H1 (cell line): ENCODE results near the gene MXD1. TPM values are rescaled to one million over a fixed set of nuclear protein-coding genes. Genes with fewer than 3 reads are reported as not detected.

Experiments
- CTCF ChIA-PET: fragments of 300-600 bp; sonication (Branson Sonifier 250); formaldehyde crosslinking; loops from one replicate; lab custom pipeline; 2021; ENCODE audit not compliant: partially characterized antibody; lab: Charles Lee
- POLR2A ChIA-PET: fragments of 300-600 bp; sonication (Branson Sonifier 250); formaldehyde crosslinking; loops from one replicate; lab custom pipeline; 2021; ENCODE audit warnings: inconsistent platforms; ENCODE audit not compliant: partially characterized antibody; lab: Charles Lee
- DNase-seq, 2 experiments: peaks; one replicate each; pipeline versions ENCODE4 v3.0.0 to v3.0.0-alpha.2; 2010 to 2022; ENCODE audit warnings: low spot score in 2 of 2, low read depth in 1 of 2, mixed read lengths in 1 of 2
- FAIRE-seq: peaks from 2 replicates; lab custom pipeline; 2011; peaks lifted over from hg19 to GRCh38; lab: Jason Lieb, UNC
- H2AFZ ChIP-seq: 2 replicates; pipeline ENCODE4 v1.8.1; 2012; ENCODE audit warnings: low read length, inconsistent platforms
- H2AK5ac ChIP-seq: 2 replicates; pipeline ENCODE4 v1.6.1; 2013; ENCODE audit warnings: low read depth, low read length
- H2BK120ac ChIP-seq: replicated peaks from 2 replicates; pipeline ENCODE3; 2013; ENCODE audit warnings: low read depth, low read length, inconsistent platforms
- H2BK12ac ChIP-seq: 2 replicates; pipeline ENCODE4 v1.6.1; 2013; ENCODE audit warnings: low read depth, low read length
- H2BK15ac ChIP-seq: 2 replicates; pipeline ENCODE4 v1.6.1; 2013; ENCODE audit warnings: low read length
- H2BK20ac ChIP-seq: 2 replicates; pipeline ENCODE4 v1.6.1; 2013; ENCODE audit warnings: low read length
- H2BK5ac ChIP-seq: 2 replicates; pipeline ENCODE4 v1.6.1; 2013; ENCODE audit warnings: low read depth, low read length
- H3K14ac ChIP-seq: 2 replicates; pipeline ENCODE4 v1.6.1; 2013; ENCODE audit warnings: inconsistent platforms; ENCODE audit not compliant: insufficient read length
- H3K18ac ChIP-seq: 2 replicates; pipeline ENCODE4 v1.6.1; 2013; ENCODE audit warnings: low read length; ENCODE audit errors: extremely low read depth
- H3K23ac ChIP-seq: 2 replicates; pipeline ENCODE4 v1.6.1; 2013; ENCODE audit warnings: inconsistent platforms; ENCODE audit not compliant: insufficient read length
- H3K23me2 ChIP-seq: 2 replicates; pipeline ENCODE4 v1.6.1; 2013; ENCODE audit warnings: low read depth, low read length
- H3K27ac ChIP-seq: 2 replicates; pipeline ENCODE4 v1.6.1; 2011; ENCODE audit warnings: low read depth, low read length, inconsistent platforms
- H3K27me3 ChIP-seq, 4 experiments: replicated peaks in 1 of 4; 1 replicate in 1 of 4; 2 replicates in 3 of 4; pipeline versions ENCODE4 v1.6.1 to v1.8.1; 2011 to 2013; ENCODE audit warnings: low read length in 3 of 4, mild to moderate bottlenecking in 3 of 4, inconsistent platforms in 2 of 4, mixed read lengths in 2 of 4, moderate library complexity in 1 of 4; ENCODE audit not compliant: control insufficient read depth in 3 of 4, insufficient read depth in 3 of 4; ENCODE audit errors: extremely low read depth in 1 of 4
- H3K36me3 ChIP-seq, 4 experiments: 2 replicates each; pipeline versions ENCODE4 v1.6.1 to v1.8.1; 2011 to 2013; ENCODE audit warnings: mild to moderate bottlenecking in 4 of 4, low read length in 3 of 4, moderate library complexity in 2 of 4, control low read depth in 1 of 4, inconsistent platforms in 1 of 4; ENCODE audit not compliant: insufficient read depth in 4 of 4, control insufficient read depth in 2 of 4
- H3K4ac ChIP-seq: replicated peaks from 2 replicates; pipeline ENCODE3; 2013; ENCODE audit warnings: low read length, low read depth, mixed read lengths, inconsistent platforms; ENCODE audit not compliant: insufficient read length
- H3K4me1 ChIP-seq, 4 experiments: replicated peaks in 1 of 4; 1 replicate in 1 of 4; 2 replicates in 3 of 4; pipeline versions ENCODE4 v1.6.1 to v1.8.1; 2011 to 2013; ENCODE audit warnings: low read length in 3 of 4, inconsistent platforms in 2 of 4, mixed read lengths in 1 of 4; ENCODE audit not compliant: insufficient read depth in 4 of 4, control insufficient read depth in 3 of 4
- H3K4me2 ChIP-seq, 2 experiments: 2 replicates each; pipeline versions ENCODE4 v1.6.1 to v1.8.1; 2011 to 2013; ENCODE audit warnings: low read depth in 2 of 2, low read length in 2 of 2, control low read depth in 1 of 2, inconsistent platforms in 1 of 2, mild to moderate bottlenecking in 1 of 2; ENCODE audit not compliant: insufficient read depth in 1 of 2
- H3K4me3 ChIP-seq, 4 experiments: fragments of 200-600, 300-600 bp in 1 of 4; sonication (generic), shearing (Covaris generic), sonication (Bioruptor Twin) in 1 of 4; 2 replicates each; pipeline versions ENCODE4 v1.5.1 to v1.8.1; 2011 to 2016; ENCODE audit warnings: low read length in 4 of 4, low read depth in 3 of 4, control low read depth in 2 of 4, inconsistent platforms in 2 of 4, mild to moderate bottlenecking in 2 of 4, mixed read lengths in 1 of 4, moderate library complexity in 1 of 4; ENCODE audit not compliant: insufficient read depth in 2 of 4; ENCODE audit errors: extremely low read depth in 1 of 4
- H3K56ac ChIP-seq: replicated peaks from 2 replicates; pipeline ENCODE3; 2013; ENCODE audit warnings: low read depth, mild to moderate bottlenecking, mixed read lengths, low read length, inconsistent platforms; ENCODE audit not compliant: insufficient read length
- H3K79me1 ChIP-seq: 2 replicates; pipeline ENCODE4 v1.6.1; 2013; ENCODE audit warnings: low read depth, low read length, control low read depth
- H3K79me2 ChIP-seq, 2 experiments: 2 replicates each; pipeline versions ENCODE4 v1.6.1 to v1.8.1; 2012 to 2013; ENCODE audit warnings: low read length in 2 of 2, mild to moderate bottlenecking in 2 of 2, inconsistent platforms in 1 of 2; ENCODE audit not compliant: insufficient read depth in 2 of 2, control insufficient read depth in 1 of 2
- H3K9ac ChIP-seq, 4 experiments: replicated peaks in 1 of 4; 1 replicate in 1 of 4; 2 replicates in 3 of 4; pipeline versions ENCODE4 v1.6.1 to v1.8.1; 2011 to 2013; ENCODE audit warnings: low read depth in 3 of 4, low read length in 3 of 4, control low read depth in 2 of 4, mild to moderate bottlenecking in 2 of 4, moderate library complexity in 2 of 4, inconsistent platforms in 1 of 4; ENCODE audit errors: extremely low read depth in 1 of 4
- H3K9me3 ChIP-seq, 2 experiments: 2 replicates each; pipeline versions ENCODE4 v1.6.1 to v1.8.1; 2012 to 2013; ENCODE audit warnings: mild to moderate bottlenecking in 2 of 2, moderate library complexity in 2 of 2, control low read depth in 1 of 2, inconsistent platforms in 1 of 2, low read depth in 1 of 2, low read length in 1 of 2, mixed read lengths in 1 of 2; ENCODE audit not compliant: insufficient read depth in 2 of 2
- H4K20me1 ChIP-seq, 2 experiments: replicated peaks in 1 of 2; 2 replicates each; pipeline versions ENCODE3 to v1.8.1; 2011 to 2013; ENCODE audit warnings: inconsistent platforms in 2 of 2, low read length in 2 of 2, mild to moderate bottlenecking in 1 of 2; ENCODE audit not compliant: insufficient read depth in 2 of 2, control insufficient read depth in 1 of 2
- H4K5ac ChIP-seq: 2 replicates; pipeline ENCODE4 v1.6.1; 2013; ENCODE audit warnings: low read length, low read depth, mixed read lengths, inconsistent platforms; ENCODE audit not compliant: insufficient read length
- H4K8ac ChIP-seq: 2 replicates; pipeline ENCODE4 v1.8.0; 2013; ENCODE audit warnings: mild to moderate bottlenecking, moderate library complexity, low read length, inconsistent platforms; ENCODE audit not compliant: insufficient read depth; ENCODE audit errors: extremely low read depth
- H4K91ac ChIP-seq: replicated peaks from 2 replicates; pipeline ENCODE3; 2013; ENCODE audit warnings: low read length, mixed read lengths, inconsistent platforms; ENCODE audit not compliant: insufficient read length
- EP300 ChIP-seq, 2 experiments: IDR thresholded peaks; 1 replicate in 1 of 2; 2 replicates in 1 of 2; pipeline ENCODE4 v1.6.1; 2011 to 2012; ENCODE audit warnings: low read depth in 2 of 2, low read length in 2 of 2, mild to moderate bottlenecking in 2 of 2, borderline replicate concordance in 1 of 2, inconsistent platforms in 1 of 2, moderate library complexity in 1 of 2
- GABPA ChIP-seq: IDR thresholded peaks from 2 replicates; pipeline ENCODE4 v1.6.1; 2011; ENCODE audit warnings: mild to moderate bottlenecking, low read length, moderate library complexity, borderline replicate concordance; ENCODE audit not compliant: insufficient read depth
- GTF2F1 ChIP-seq: IDR thresholded peaks from 2 replicates; pipeline ENCODE4 v1.6.1; 2012; ENCODE audit warnings: low read depth, low read length, improper control_type of control experiment, borderline replicate concordance
- WGBS, 2 experiments: shearing (Covaris generic) in 1 of 2; methylation state at CpG; one replicate each; pipeline versions ENCODE4 v1.1.6 to v1.1.7; 2013 to 2015; ENCODE audit warnings: low lambda C conversion rate in 2 of 2, mixed read lengths in 2 of 2, inconsistent platforms in 1 of 2, low coverage in 1 of 2, missing lambda C conversion rate in 1 of 2; ENCODE audit not compliant: insufficient replicate concordance in 2 of 2, insufficient coverage in 1 of 2, insufficient read length in 1 of 2; ENCODE audit errors: extremely low coverage in 1 of 2, missing lambda C conversion rate in 1 of 2; 5-methylcytosine and 5-hydroxymethylcytosine counted together
- polyA plus RNA-seq, 7 experiments: library from polyadenylated mRNA; depleted of rRNA in 3 of 7; stranded (reverse) in 5 of 7; unstranded in 2 of 7; fragments of >200 nt in 5 of 7; fragments of 200-250 nt in 2 of 7; gene quantifications; 1 replicate in 5 of 7; 2 replicates in 1 of 7; 4 replicates in 1 of 7; pipeline versions ENCODE4 v1.2.1 to v1.2.3, GENCODE V29; 2011 to 2013; ENCODE audit warnings: missing spikeins in 2 of 7, mixed read lengths in 2 of 7
- total RNA-seq: library from RNA; stranded (reverse); fragmentation: NEBNext Ultra II Directional; extraction: Animal tissue kit (Norgen Biotek cat#: 25700); gene quantifications from 2 replicates; pipeline ENCODE4 v1.2.1, GENCODE V29; 2021
- TF ChIP-seq, protein P1 (sequence below): IDR thresholded peaks from 2 replicates; pipeline ENCODE4 v1.6.1; 2012; ENCODE audit warnings: inconsistent platforms

MXD1 gene
- total and polyA plus RNA-seq, 2 of the 8 experiments (the other 6 are each of a cell fraction or from before 2014, with no cell fraction given), result 1.6 to 2.6 TPM

DNA sequence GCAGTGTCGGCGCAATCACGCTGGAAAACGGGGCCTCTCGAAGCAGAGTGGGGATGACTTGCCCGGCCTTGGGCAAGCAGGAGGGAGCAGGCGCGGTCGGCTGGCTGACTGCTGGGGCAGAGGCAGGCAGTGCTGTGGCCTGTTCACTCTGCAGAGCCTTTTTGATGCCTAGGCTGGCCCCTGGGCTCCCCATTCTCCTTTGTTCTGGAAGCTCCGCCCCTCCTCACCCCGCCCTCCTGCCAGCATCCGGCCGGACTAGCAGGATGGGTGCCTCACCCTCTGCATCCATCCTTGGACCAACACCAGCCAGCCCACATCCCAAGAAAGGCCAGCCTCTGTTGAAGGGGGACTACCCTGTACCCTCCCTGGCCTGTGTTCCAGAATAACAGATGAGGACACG is 46.6 kb downstream of the MXD1 start, which contains the start of gene ASPRV1:
Gene ASPRV1 (minus strand): TSS at position 136 of the 400 bp plus-strand sequence. CDS start 195 bp downstream, outside the sequence.
- peak within 1 kb of the TSS; percentile 72; the same call in 1 of the 2 replicates for H2BK15ac ChIP-seq
- H3K9me3 ChIP-seq, result no peaks in the 10 kb centered on the region
- H3K4ac ChIP-seq, result no peak within 1 kb of the TSS
- no peaks in the 10 kb centered on the region for H3K23me2 ChIP-seq
- no peaks in the 10 kb centered on the region for H3K79me2 ChIP-seq
- H3K27me3 ChIP-seq, result no peaks in the 10 kb centered on the region
- H3K27ac ChIP-seq, result no peak within 1 kb of the TSS
- no peak within 1 kb of the TSS for H2BK5ac ChIP-seq
- CTCF ChIA-PET, result interaction anchor here (0.6 to 1.2 kb wide), 4 partner anchors 20 to 128 kb away, joined by 3 read pairs; no protein-coding TSS in a partner anchor
- no peaks in the 10 kb centered on the region for H3K36me3 ChIP-seq
- H4K5ac ChIP-seq, result no peak within 1 kb of the TSS
- no peak for FAIRE-seq
- peaks cover 0 to 7% (median 0%) of the 10 kb centered on the region in 4 experiments; a peak in 1 of 7 replicates for H3K4me1 ChIP-seq
- H3K14ac ChIP-seq, result no peak within 1 kb of the TSS
- H4K20me1 ChIP-seq, result no peaks in the 10 kb centered on the region
- no peak within 1 kb of the TSS for H3K56ac ChIP-seq
- no peak for DNase-seq
- TF ChIP-seq, protein P1, sequence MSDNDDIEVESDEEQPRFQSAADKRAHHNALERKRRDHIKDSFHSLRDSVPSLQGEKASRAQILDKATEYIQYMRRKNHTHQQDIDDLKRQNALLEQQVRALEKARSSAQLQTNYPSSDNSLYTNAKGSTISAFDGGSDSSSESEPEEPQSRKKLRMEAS, result no peak
- TF ChIP-seq EP300 (IDR thresholded peaks at IDR 0.05; ENCODE audit: borderline replicate concordance in 1 of 2, low read depth in 2 of 2, low read length in 2 of 2) (no peak), GABPA (no peak), GTF2F1 (no peak)
- H2BK20ac ChIP-seq, result no peak within 1 kb of the TSS
- H3K9ac ChIP-seq, result no peak within 1 kb of the TSS
- H4K8ac ChIP-seq, result peak within 1 kb of the TSS; percentile 1
- no peak within 1 kb of the TSS for H3K23ac ChIP-seq
- H2AK5ac ChIP-seq, result no peak within 1 kb of the TSS
- 93% methylated on average over 14 of the region's 14 CpGs; no CpG with 5 or more reads in 1 of the 2 experiments for WGBS, 2 experiments
- no peak within 1 kb of the TSS for H4K91ac ChIP-seq
- no peak within 1 kb of the TSS for H3K18ac ChIP-seq
- H2BK12ac ChIP-seq, result no peak within 1 kb of the TSS
- no peaks in the 10 kb centered on the region for H3K79me1 ChIP-seq
- POLR2A ChIA-PET, result interaction anchor here (0.7 kb wide), 1 partner anchor 112 kb away, joined by 3 read pairs; no protein-coding TSS in a partner anchor
- peak within 1 kb of the TSS in 1 of 2 experiments; percentile 1; a peak in 2 of 4 replicates for H3K4me2 ChIP-seq
- no peak within 1 kb of the TSS for H2BK120ac ChIP-seq
- H2AFZ ChIP-seq, result no peak within 1 kb of the TSS; the same call in 1 of the 2 replicates
- no peak within 1 kb of the TSS for H3K4me3 ChIP-seq
